ENCODE measurements around the gene MSRB1.

DNA sequence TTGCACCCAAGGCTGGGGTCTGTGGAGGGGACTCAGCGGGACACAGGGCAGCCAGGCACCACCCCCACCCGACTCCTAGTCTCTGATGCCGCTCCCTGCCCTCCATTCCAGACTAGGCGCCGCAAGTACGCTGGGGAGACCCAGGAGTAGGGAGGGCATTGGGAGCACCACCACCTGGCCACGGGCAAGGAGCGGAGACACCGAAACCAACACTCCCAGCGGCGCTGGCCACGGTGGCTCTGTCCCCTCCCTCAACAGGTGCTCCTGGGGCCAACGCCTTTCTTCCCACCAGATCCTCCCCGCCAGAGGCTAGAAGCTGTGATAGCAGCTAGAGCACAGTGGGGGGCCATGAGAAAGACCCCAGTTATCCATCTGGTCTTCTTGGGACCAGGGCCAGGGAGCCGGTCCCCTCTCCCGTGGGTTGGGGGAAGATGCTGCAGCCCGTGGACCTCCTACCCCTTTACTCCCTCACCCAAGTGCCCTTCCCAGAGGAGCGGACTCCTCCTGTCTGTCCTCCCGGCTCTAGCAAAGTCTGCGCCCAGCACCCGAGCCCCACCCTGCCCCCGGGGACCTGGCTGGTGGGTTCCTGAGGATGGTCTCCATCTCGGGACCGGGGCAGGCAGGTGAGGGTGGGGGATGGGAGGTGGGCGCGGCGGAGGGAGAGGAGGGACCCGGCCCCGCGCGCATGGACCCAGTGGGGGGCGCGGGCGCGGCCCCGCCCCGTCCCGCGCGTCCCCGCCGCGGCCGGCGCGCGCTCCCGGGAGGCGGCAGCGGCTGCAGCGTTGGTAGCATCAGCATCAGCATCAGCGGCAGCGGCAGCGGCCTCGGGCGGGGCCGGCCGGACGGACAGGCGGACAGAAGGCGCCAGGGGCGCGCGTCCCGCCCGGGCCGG, 46.5 kb upstream of the MSRB1 start, which contains the start of gene SYNGR3:
- TF ChIP-seq CTCF (IDR thresholded peaks at IDR 0.05; ENCODE audit: insufficient read depth, low read depth, low read length) (no peak), EZH2 (IDR thresholded peaks at IDR 0.05; ENCODE audit: insufficient read depth, low read length) (peak; percentile 93)

Data from astrocyte (in vitro differentiated cells and primary cell).